Effector memory CD8-positive, alpha-beta T cell (primary cell): ENCODE results near the gene ZNF438.
"Not testable (repeated sequence)": the region's sequence is repeated elsewhere in the genome, so short reads cannot be mapped to it uniquely, and the experiment has no call there.

ENCODE experiments used
- ATAC-seq: fragments of 150-1000 bp; cut with Tn5 transposase; replicated peaks from 2 replicates; pipeline ENCODE4 v1.10.0; 2021; ENCODE audit warnings: mild to moderate bottlenecking, moderate library complexity
- DNase-seq, 3 experiments: peaks; one replicate each; pipeline ENCODE4 v3.0.0; 2021
- H3K27ac Mint-ChIP-seq, 2 donors: one replicate each; pipeline ENCODE4 v1.8.0; 2022; ENCODE audit warnings: mild to moderate bottlenecking in 2 of 2, mixed read lengths in 2 of 2, moderate library complexity in 2 of 2
- H3K27me3 Mint-ChIP-seq, 2 donors: one replicate each; pipeline ENCODE4 v1.8.0; 2022; ENCODE audit warnings: mixed read lengths in 2 of 2
- H3K36me3 Mint-ChIP-seq: one replicate; pipeline ENCODE4 v1.8.0; 2022; ENCODE audit warnings: mild to moderate bottlenecking, moderate library complexity, mixed read lengths; ENCODE audit not compliant: insufficient read depth
- H3K4me1 Mint-ChIP-seq, 2 donors: one replicate each; pipeline ENCODE4 v1.8.0; 2022; ENCODE audit warnings: low read depth in 2 of 2, mixed read lengths in 2 of 2
- H3K4me3 Mint-ChIP-seq, 2 donors: one replicate each; pipeline ENCODE4 v1.8.0; 2022; ENCODE audit warnings: mild to moderate bottlenecking in 2 of 2, mixed read lengths in 2 of 2, moderate library complexity in 2 of 2
- H3K9me3 Mint-ChIP-seq, 2 donors: one replicate each; pipeline ENCODE4 v1.8.0; 2022; ENCODE audit warnings: mixed read lengths in 2 of 2

The ZNF438 gene

GRCh38 chr10:30963992-30964930 lies 67.4 kb downstream of the ZNF438 start:
- ATAC-seq = no peak
- no peak overlapping the region for H3K27ac Mint-ChIP-seq
- no peaks in the 10 kb centered on the region for H3K27me3 Mint-ChIP-seq
- peaks cover 0 to 2% of the 10 kb centered on the region in 2 donors for H3K4me1 Mint-ChIP-seq
- no peak for DNase-seq
- H3K9me3 Mint-ChIP-seq = no peaks in the 10 kb centered on the region
- H3K36me3 Mint-ChIP-seq = no peaks in the 10 kb centered on the region
- no peak overlapping the region for H3K4me3 Mint-ChIP-seq

DNA sequence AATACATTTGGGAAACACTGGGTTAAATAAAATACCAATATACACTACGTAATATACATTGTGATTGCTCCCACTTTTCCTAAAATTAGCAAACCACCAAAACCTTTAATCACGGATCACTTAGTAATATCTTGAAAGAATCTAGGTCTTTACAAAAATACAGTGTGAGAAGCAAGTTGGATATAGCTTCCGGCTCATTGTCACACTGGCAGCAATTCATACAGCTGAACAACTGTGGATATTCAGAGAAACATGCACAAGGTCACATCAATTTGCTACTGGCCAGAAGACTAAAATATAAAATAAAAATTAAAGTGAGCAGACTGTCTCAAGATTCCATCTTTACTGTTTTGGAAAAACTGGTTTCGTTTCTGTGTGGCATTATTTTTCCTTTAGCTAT lies 69.1 kb downstream of the ZNF438 start:
- no peaks in the 10 kb centered on the region for H3K36me3 Mint-ChIP-seq
- ATAC-seq (no peak), DNase-seq (no peak)
- no peak overlapping the region for H3K4me3 Mint-ChIP-seq
- no peaks in the 10 kb centered on the region for H3K9me3 Mint-ChIP-seq
- peaks cover 0 to 2% of the 10 kb centered on the region in 2 donors for H3K4me1 Mint-ChIP-seq
- no peak overlapping the region for H3K27ac Mint-ChIP-seq
- H3K27me3 Mint-ChIP-seq = no peaks in the 10 kb centered on the region

DNA sequence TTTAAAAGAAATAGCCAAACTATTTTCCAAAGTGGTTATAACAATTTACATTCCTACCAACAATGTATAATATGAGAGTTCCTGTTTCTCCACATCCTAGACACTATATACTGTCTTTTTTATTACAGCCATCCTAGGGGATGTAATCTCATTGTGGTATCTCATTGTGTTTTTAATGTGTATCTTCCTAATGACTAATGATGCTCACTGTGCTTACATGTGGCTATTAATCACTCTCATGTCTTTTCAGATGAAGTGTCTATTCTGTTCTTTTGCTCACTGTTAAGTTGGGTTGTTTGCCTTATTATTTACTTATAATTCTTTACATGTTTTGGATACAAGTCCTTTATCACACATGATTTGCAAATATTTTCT lies 71.8 kb downstream of the ZNF438 start:
- Mint-ChIP-seq H3K27ac (no peak overlapping the region), H3K9me3 (no peaks in the 10 kb centered on the region), H3K36me3 (no peaks in the 10 kb centered on the region), H3K4me3 (no peak overlapping the region), H3K27me3 (no peaks in the 10 kb centered on the region), H3K4me1 (peaks cover 0 to under 1% of the 10 kb centered on the region in 2 donors)
- DNase-seq (no peak), ATAC-seq (no peak)

GRCh38 chr10:30949218-30949617 lies 82.4 kb downstream of the ZNF438 start:
- not testable (repeated sequence) for ATAC-seq, H3K27ac Mint-ChIP-seq, H3K4me1 Mint-ChIP-seq, DNase-seq, H3K4me3 Mint-ChIP-seq, H3K27me3 Mint-ChIP-seq, H3K36me3 Mint-ChIP-seq, H3K9me3 Mint-ChIP-seq

GRCh38 chr10:30944005-30944404 lies 87.7 kb downstream of the ZNF438 start:
- DNase-seq (no peak), ATAC-seq (no peak)
- Mint-ChIP-seq H3K36me3 (no peaks in the 10 kb centered on the region), H3K4me3 (no peak overlapping the region), H3K4me1 (peaks cover 1 to 12% of the 10 kb centered on the region in 2 donors), H3K9me3 (no peaks in the 10 kb centered on the region), H3K27ac (no peak overlapping the region), H3K27me3 (no peaks in the 10 kb centered on the region)

GRCh38 chr10:30943451-30943850 lies 88.2 kb downstream of the ZNF438 start:
- H3K4me1 Mint-ChIP-seq = peaks cover 1 to 12% of the 10 kb centered on the region in 2 donors
- H3K9me3 Mint-ChIP-seq = no peaks in the 10 kb centered on the region
- no peaks in the 10 kb centered on the region for H3K36me3 Mint-ChIP-seq
- no peak for DNase-seq
- no peak overlapping the region for H3K4me3 Mint-ChIP-seq
- H3K27me3 Mint-ChIP-seq = no peaks in the 10 kb centered on the region
- H3K27ac Mint-ChIP-seq = peak overlapping the region in 1 of 2 donors; percentile 14
- no peak for ATAC-seq

GRCh38 chr10:30940256-30940655 lies 91.4 kb downstream of the ZNF438 start:
- Mint-ChIP-seq H3K4me1 (peaks cover 1 to 15% of the 10 kb centered on the region in 2 donors), H3K27ac (peak overlapping the region in 1 of 2 donors; percentile 4), H3K9me3 (peaks cover 0 to 3% of the 10 kb centered on the region in 2 donors), H3K27me3 (no peaks in the 10 kb centered on the region), H3K4me3 (no peak overlapping the region), H3K36me3 (no peaks in the 10 kb centered on the region)
- no peak for DNase-seq
- no peak for ATAC-seq

- no peak for DNase-seq
Observed at GRCh38 chr10:30939643-30940251, 91.9 kb downstream of the ZNF438 start.

DNA sequence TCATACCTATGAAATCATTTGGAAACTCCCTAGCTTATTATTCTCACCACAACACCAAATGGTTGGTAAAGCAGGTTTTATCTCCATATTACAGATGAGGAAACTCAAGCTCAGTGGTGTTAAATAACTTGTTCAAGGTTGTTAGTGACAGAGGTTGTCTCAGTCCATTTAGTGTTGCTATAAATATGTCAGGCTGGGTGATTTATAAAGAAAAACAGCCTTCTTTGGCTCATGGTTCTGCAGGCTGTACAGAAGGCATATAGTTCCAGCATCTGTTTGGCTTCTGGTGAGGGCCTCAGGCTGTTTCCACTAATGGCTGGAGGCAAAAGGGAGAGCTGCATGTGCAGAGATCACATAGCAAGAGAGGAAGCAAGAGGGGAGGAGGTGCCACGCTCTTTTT lies 96.6 kb downstream of the ZNF438 start:
- Mint-ChIP-seq H3K4me1 (peaks cover 0 to 6% of the 10 kb centered on the region in 2 donors), H3K4me3 (no peak overlapping the region), H3K36me3 (no peaks in the 10 kb centered on the region), H3K27me3 (no peaks in the 10 kb centered on the region), H3K27ac (peak overlapping the region in 1 of 2 donors; percentile 79), H3K9me3 (peaks cover 0 to 5% of the 10 kb centered on the region in 2 donors)
- DNase-seq = no peak
- ATAC-seq = no peak

More at GRCh38 chr10:30939643-30940251, 91.9 kb downstream of the ZNF438 start:
- no peak for ATAC-seq
- H3K36me3 Mint-ChIP-seq = no peaks in the 10 kb centered on the region
- peaks cover 0 to 5% of the 10 kb centered on the region in 2 donors for H3K9me3 Mint-ChIP-seq
- peaks cover 1 to 18% of the 10 kb centered on the region in 2 donors for H3K4me1 Mint-ChIP-seq
- peak overlapping the region in 1 of 2 donors; percentile 4 for H3K27ac Mint-ChIP-seq
- H3K4me3 Mint-ChIP-seq = no peak overlapping the region
- H3K27me3 Mint-ChIP-seq = no peaks in the 10 kb centered on the region

GRCh38 chr10:30931094-30931493 lies 100.6 kb downstream of the ZNF438 start:
- DNase-seq (no peak), ATAC-seq (no peak)
- no peak overlapping the region for H3K4me3 Mint-ChIP-seq
- no peaks in the 10 kb centered on the region for H3K27me3 Mint-ChIP-seq
- peaks cover 0 to 5% of the 10 kb centered on the region in 2 donors for H3K9me3 Mint-ChIP-seq
- peaks cover 7% of the 10 kb centered on the region for H3K36me3 Mint-ChIP-seq
- H3K27ac Mint-ChIP-seq = no peak overlapping the region
- H3K4me1 Mint-ChIP-seq = peaks cover 6% of the 10 kb centered on the region in 2 donors

GRCh38 chr10:30929901-30930520 lies 101.7 kb downstream of the ZNF438 start:
- H3K4me1 Mint-ChIP-seq = peaks cover under 1 to 6% of the 10 kb centered on the region in 2 donors
- H3K9me3 Mint-ChIP-seq = no peaks in the 10 kb centered on the region
- DNase-seq (no peak), ATAC-seq (no peak)
- H3K4me3 Mint-ChIP-seq = no peak overlapping the region
- H3K27me3 Mint-ChIP-seq = no peaks in the 10 kb centered on the region
- H3K36me3 Mint-ChIP-seq = peaks cover 11% of the 10 kb centered on the region
- H3K27ac Mint-ChIP-seq = no peak overlapping the region

DNA sequence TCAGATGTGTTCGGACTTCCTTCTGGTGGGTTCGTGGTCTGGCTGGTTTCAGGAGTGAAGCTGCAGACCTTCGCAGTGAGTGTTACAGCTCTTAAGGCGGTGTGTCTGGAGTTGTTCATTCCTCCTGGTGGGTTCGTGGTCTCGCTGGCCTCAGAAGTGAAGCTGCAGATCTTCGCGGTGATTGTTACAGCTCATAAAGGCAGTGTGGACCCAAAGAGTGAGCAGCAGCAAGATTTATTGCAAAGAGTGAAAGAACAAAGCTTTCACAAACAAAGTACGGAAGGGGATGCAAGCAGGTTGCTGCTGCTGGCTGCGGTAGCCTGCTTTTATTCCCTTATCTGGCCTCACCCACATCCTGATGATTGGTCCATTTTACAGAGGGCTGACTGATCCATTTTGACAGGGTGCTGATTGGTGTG lies 102.3 kb downstream of the ZNF438 start:
- H3K4me1 Mint-ChIP-seq, ATAC-seq, H3K9me3 Mint-ChIP-seq, DNase-seq, H3K27me3 Mint-ChIP-seq: not testable (repeated sequence)
- H3K4me3 Mint-ChIP-seq = peak overlapping the region in 1 of 2 donors; percentile 19
- peaks cover 11% of the 10 kb centered on the region for H3K36me3 Mint-ChIP-seq
- peak overlapping the region in 1 of 2 donors; percentile 26 for H3K27ac Mint-ChIP-seq

- DNase-seq (no peak), ATAC-seq (no peak)
- peaks cover 0 to 6% of the 10 kb centered on the region in 2 donors for H3K4me1 Mint-ChIP-seq
- H3K27me3 Mint-ChIP-seq = no peaks in the 10 kb centered on the region
- peak overlapping the region in 1 of 2 donors; percentile 19 for H3K4me3 Mint-ChIP-seq
- H3K36me3 Mint-ChIP-seq = peaks cover 11% of the 10 kb centered on the region
- peaks cover 4 to 6% of the 10 kb centered on the region in 2 donors for H3K9me3 Mint-ChIP-seq
- H3K27ac Mint-ChIP-seq = peak overlapping the region in 1 of 2 donors; percentile 26
Observed at GRCh38 chr10:30928742-30929141, 102.9 kb downstream of the ZNF438 start.
